BLaER1 (cell line): ENCODE results near the gene SYDE2.
"Not testable (repeated sequence)": the region's sequence is repeated elsewhere in the genome, so short reads cannot be mapped to it uniquely, and the experiment has no call there.

Source experiments
- H3K27ac ChIP-seq: shearing (Covaris generic); formaldehyde crosslinking; 2 replicates; pipeline ENCODE4 v1.8.1; 2022
- H3K27me3 ChIP-seq: shearing (Covaris generic); formaldehyde crosslinking; 2 replicates; pipeline ENCODE4 v1.8.1; 2022
- H3K36me3 ChIP-seq: shearing (Covaris generic); formaldehyde crosslinking; 2 replicates; pipeline ENCODE4 v1.8.1; 2022
- H3K4me1 ChIP-seq: shearing (Covaris generic); formaldehyde crosslinking; 2 replicates; pipeline ENCODE4 v1.8.1; 2022
- H3K4me2 ChIP-seq: shearing (Covaris generic); formaldehyde crosslinking; 2 replicates; pipeline ENCODE4 v1.8.1; 2022
- H3K4me3 ChIP-seq: shearing (Covaris generic); formaldehyde crosslinking; 2 replicates; pipeline ENCODE4 v1.8.1; 2022
- H3K9ac ChIP-seq: shearing (Covaris generic); formaldehyde crosslinking; 2 replicates; pipeline ENCODE4 v1.8.1; 2022
- H3K9me3 ChIP-seq: shearing (Covaris generic); formaldehyde crosslinking; 2 replicates; pipeline ENCODE4 v1.8.1; 2022
- H4K20me1 ChIP-seq: shearing (Covaris generic); formaldehyde crosslinking; 2 replicates; pipeline ENCODE4 v1.8.1; 2022
- Cebpa-rat ChIP-seq: shearing (Covaris generic); IDR thresholded peaks from 2 replicates; pipeline ENCODE4 v1.8.1; 2022

SYDE2 gene

DNA sequence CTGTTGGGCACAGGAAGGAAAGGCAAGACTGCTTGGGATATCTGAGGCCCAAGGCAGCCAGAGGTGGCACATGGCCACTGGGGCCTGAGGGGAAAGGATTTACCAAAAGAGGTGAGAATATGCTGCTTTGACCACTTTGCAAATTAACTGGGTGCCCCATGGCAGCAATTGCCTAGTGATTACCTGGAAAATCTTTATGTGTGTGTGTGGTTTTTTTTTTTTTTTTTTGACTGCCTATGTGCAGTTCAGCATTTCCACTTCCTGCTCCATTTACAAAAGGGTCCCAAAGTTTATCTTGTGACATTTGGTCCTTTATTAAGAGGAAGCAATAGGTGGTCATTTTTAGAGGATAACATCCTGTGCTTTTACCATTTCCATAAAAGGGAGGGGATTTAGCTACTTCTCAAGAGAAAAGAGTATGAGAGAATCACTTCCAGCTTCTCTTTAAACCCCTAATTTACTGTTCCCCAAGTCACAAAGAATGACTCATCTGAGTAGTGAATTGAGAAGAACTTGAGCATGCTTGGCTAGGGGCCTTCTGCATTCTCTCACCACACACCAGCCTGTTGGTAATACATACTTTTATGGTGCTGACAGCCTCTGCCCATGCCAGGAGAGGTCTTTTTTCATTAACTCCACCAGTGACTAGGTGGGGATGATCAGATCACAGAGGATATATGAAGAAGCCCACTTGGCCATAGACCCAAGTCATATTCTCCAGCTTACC is 52.1 kb downstream of the SYDE2 start:
- H3K27me3 ChIP-seq: no peaks in the 10 kb centered on the region
- no peak overlapping the region for H3K9ac ChIP-seq
- H3K4me1 ChIP-seq: no peaks in the 10 kb centered on the region
- H3K4me2 ChIP-seq: no peak overlapping the region
- H3K36me3 ChIP-seq: no peaks in the 10 kb centered on the region
- no peak overlapping the region for H3K4me3 ChIP-seq
- no peak for TF ChIP-seq Cebpa-rat
- H3K27ac ChIP-seq: no peak overlapping the region
- no peaks in the 10 kb centered on the region for H4K20me1 ChIP-seq
- H3K9me3 ChIP-seq: no peaks in the 10 kb centered on the region

DNA sequence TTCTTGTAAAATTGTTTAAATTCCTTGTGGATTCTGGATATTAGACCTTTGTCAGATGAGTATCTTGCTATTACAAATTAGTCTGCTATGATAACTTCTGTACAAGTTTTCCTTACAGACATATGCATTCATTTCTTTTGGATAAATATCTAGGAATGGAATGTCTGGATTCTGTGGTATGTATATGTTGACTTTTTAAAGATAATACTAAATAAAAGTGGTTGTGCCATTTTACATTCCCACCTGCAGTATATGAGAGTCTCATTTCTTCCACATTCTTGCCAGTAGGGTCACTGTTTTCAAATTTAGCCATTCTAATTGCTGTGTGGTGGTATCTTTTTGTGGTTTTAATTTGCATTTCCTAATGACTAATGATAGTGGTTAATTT is 53.9 kb downstream of the SYDE2 start:
- Histone ChIP-seq H3K4me1 (no peaks in the 10 kb centered on the region), H3K9me3 (no peaks in the 10 kb centered on the region), H3K36me3 (no peaks in the 10 kb centered on the region), H3K9ac (no peak overlapping the region), H3K4me3 (no peak overlapping the region), H3K27ac (no peak overlapping the region), H4K20me1 (no peaks in the 10 kb centered on the region), H3K4me2 (no peak overlapping the region), H3K27me3 (no peaks in the 10 kb centered on the region)
- no peak for TF ChIP-seq Cebpa-rat

DNA sequence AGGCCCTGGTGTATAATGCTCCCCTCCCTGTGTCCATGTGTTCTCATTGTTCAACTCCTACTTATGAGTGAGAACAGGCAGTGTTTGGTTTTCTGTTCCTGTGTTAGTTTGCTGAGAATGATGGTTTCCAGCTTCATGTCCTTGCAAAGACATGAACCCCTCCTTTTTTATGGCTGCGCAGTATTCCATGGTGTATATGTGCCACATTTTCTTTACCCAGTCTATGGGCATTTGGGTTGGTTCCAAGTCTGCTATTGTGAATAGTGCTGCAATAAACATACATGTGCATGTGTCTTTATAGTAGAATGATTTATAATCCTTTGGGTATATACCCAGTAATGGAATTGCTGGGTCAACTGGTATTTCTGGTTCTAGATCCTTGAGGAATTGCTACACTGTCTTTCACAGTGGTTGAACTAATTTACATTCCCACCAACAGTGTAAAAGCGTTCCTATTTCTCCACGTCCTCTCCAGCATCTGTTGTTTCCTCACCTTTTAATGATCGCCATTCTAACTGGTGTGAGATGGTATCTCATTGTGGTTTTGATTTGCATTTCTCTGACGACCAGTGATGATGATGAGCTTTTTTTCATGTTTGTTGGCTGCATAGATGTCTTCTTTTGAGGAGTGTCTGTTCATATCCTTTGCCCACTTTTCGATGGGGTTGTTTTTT is 54.4 kb downstream of the SYDE2 start:
- not testable (repeated sequence) for H3K27me3 ChIP-seq, H3K36me3 ChIP-seq, H3K9me3 ChIP-seq, H3K4me3 ChIP-seq, H3K9ac ChIP-seq, H3K27ac ChIP-seq, H3K4me1 ChIP-seq, H4K20me1 ChIP-seq, H3K4me2 ChIP-seq

DNA sequence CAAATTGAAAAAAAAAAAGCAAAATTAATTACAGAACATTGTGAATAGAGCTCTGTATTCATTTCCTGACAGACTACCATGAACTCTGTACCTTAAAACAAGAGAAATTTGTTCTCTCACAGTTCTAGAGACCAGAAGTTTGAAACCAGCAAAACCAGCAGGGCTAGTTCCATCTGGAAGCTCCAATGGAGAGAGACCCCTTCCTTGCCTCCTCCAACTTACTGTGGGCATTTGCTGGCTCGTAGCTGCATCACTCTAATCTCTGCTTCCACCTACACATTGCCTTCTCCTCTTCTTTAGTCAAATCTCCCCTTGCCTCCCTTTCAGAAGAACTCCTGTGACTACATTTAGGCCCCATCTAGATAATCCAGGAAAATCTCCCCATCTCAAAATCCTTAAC is 56.5 kb downstream of the SYDE2 start:
- Histone ChIP-seq H4K20me1 (no peaks in the 10 kb centered on the region), H3K27me3 (no peaks in the 10 kb centered on the region), H3K27ac (no peak overlapping the region), H3K4me2 (no peak overlapping the region), H3K4me1 (no peaks in the 10 kb centered on the region), H3K9ac (no peak overlapping the region), H3K36me3 (no peaks in the 10 kb centered on the region), H3K4me3 (no peak overlapping the region), H3K9me3 (no peaks in the 10 kb centered on the region)
- no peak for TF ChIP-seq Cebpa-rat

DNA sequence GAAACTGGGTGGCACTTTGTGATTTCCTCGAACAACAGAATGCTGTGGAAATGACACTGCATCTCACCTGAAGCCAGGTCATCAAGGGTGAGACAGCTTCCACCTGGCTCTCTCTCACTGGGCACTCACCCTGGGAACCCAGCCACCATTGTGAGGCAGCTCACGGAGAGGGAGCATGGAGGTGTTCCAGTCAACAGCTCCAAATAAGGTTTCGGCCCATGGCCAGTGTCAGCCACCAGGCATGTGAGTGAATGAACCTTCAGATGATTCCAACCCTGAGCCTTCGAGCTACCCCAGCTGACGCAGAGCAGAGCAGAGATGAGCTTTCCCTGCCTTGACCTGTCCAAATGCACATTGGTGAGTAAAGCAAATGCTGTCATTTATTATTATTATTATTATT is 58.1 kb downstream of the SYDE2 start:
- Histone ChIP-seq H3K36me3 (no peaks in the 10 kb centered on the region), H3K9ac (no peak overlapping the region), H3K27me3 (no peaks in the 10 kb centered on the region), H3K27ac (no peak overlapping the region), H4K20me1 (no peaks in the 10 kb centered on the region), H3K4me1 (no peaks in the 10 kb centered on the region), H3K9me3 (no peaks in the 10 kb centered on the region), H3K4me3 (no peak overlapping the region), H3K4me2 (no peak overlapping the region)
- TF ChIP-seq Cebpa-rat: no peak

DNA sequence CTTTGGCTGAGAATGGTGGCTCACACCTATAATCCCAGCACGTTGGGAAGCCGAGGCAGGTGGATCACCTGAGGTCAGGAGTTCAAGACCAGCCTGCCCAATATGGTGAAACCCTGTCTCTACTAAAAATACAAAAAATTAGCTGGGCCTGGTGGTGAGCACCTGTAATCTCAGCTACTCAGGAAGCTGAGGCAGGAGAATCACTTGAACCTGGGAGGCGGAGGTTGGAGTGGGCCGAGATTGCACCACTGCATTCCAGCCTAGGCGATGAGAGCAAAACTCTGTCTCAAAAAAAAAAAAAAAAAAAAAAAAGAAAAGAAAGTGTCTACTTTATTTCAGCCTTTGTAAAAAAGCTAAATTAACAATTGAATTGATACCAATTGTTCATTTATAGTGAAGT is 62.4 kb downstream of the SYDE2 start:
- H4K20me1 ChIP-seq, H3K27ac ChIP-seq: not testable (repeated sequence)

DNA sequence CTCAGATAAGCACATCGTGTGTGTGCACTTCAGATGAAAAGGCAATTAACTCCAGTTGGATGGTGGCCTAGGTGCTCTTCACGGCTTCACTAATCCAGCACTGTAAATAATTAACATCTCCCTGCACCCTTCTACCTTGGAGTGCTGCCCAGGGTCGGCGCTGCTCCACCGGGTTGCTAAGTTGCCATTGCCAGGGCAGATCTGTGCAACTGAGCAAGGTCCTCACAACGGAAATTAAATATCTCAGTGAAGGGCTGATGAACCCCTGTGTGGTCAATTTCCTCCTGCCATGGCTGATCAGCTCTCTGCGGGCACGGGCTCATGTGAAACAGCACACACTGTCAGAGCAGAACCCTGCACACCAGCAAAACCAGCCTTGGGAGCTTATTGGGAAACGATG is 63.2 kb downstream of the SYDE2 start:
- Histone ChIP-seq H3K9ac (no peak overlapping the region), H3K4me2 (no peak overlapping the region), H3K4me1 (no peaks in the 10 kb centered on the region), H4K20me1 (no peaks in the 10 kb centered on the region), H3K27me3 (no peaks in the 10 kb centered on the region), H3K27ac (no peak overlapping the region), H3K4me3 (no peak overlapping the region), H3K9me3 (no peaks in the 10 kb centered on the region), H3K36me3 (no peaks in the 10 kb centered on the region)
- TF ChIP-seq Cebpa-rat: no peak

More for the DNA sequence above, 62.4 kb downstream of the SYDE2 start:
- H3K4me2 ChIP-seq, H3K4me1 ChIP-seq, H3K9ac ChIP-seq, H3K36me3 ChIP-seq, H3K4me3 ChIP-seq, H3K9me3 ChIP-seq, H3K27me3 ChIP-seq: not testable (repeated sequence)

DNA sequence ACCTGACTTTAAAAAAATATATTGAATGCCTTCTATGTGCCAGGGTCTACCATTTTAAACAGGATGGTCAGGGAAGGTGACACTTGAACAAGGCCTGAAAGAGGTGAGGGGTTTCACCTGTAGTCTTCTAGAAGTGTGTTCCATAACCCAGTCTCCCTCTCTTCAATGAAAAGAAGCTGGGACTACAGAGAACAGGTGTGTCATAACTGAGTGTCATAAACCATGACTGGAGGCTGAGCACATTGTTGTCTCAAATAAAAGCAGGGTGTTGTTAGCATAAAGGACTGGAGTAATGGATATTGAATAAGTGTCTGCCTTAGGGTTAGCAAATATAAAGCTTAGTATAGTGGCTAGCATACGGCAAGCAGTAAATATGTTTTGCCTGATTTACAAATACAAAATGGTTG is 65.4 kb downstream of the SYDE2 start:
- Histone ChIP-seq H3K9ac (no peak overlapping the region), H3K4me3 (no peak overlapping the region), H3K4me2 (no peak overlapping the region), H3K36me3 (no peaks in the 10 kb centered on the region), H3K4me1 (no peaks in the 10 kb centered on the region), H3K27me3 (no peaks in the 10 kb centered on the region), H3K27ac (no peak overlapping the region), H3K9me3 (no peaks in the 10 kb centered on the region), H4K20me1 (no peaks in the 10 kb centered on the region)
- no peak for TF ChIP-seq Cebpa-rat

DNA sequence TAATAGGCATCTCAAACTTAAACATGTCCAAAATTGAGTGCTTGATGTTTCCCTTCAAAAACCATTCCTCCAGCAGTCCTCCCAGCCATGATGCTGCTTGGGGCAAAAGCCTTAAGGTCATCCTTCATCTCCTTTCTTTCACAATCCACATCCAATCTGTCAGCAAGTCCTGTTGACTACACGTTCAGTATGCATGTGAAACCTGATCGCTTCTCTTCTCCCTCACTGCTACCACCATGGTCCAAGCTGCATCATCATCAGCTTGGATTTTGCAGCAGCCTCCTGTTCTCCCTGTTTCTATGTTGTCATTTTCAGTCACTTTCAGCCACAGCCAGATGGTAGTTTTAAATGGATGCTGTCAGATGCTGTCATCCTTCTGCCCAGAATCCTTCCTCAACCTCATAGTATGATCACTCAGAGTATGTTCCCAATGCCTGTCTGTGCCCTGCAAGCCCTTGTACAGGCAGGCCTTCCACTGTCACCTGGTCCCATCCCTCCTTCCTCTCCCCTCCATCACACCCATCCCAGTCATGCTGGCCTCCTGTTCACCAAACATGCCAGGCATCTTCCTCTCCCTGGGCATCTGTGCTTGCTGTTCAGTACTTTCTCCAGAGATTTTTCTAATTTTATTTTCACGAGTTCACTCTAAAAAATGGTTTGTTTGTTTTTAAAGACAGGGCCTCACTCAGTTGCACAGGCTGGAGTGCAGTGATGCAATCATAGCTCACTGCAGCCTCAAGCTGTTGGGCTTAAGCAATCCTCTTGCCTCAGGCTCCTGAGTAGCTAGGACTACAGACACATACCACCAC is 66.0 kb downstream of the SYDE2 start:
- H3K9me3 ChIP-seq: no peaks in the 10 kb centered on the region
- no peak overlapping the region for H3K4me3 ChIP-seq
- no peak overlapping the region for H3K4me2 ChIP-seq
- H4K20me1 ChIP-seq: no peaks in the 10 kb centered on the region
- H3K27me3 ChIP-seq: no peaks in the 10 kb centered on the region
- H3K9ac ChIP-seq: no peak overlapping the region
- H3K4me1 ChIP-seq: no peaks in the 10 kb centered on the region
- no peak for TF ChIP-seq Cebpa-rat
- no peaks in the 10 kb centered on the region for H3K36me3 ChIP-seq
- H3K27ac ChIP-seq: no peak overlapping the region

DNA sequence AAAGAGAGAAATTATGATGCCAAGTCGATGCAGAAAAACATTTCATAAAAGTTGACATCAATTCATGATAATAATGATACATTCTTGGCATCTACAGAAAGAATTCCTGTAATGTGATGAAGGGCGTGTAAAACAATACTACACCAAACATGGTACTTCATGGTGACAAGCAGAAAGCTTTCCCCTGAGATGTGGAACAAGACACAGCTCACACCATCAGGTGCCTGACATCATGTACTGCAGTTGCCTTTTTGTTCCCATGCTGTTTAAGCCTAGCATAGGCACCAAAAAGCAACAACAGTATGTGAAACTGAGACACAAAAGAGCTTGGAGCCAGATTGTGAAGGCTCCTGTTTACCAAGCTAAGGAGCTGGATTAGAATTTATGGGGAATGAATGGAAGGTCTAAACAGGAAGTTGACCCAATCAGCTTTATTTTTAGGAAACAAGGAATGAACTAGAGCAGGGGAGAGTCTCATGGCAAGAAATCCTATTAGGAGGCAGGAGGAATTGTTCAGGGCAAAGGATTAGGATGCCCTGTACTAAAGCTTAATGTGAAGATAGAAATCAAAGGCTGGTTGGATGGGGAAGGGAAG is 67.2 kb downstream of the SYDE2 start:
- no peaks in the 10 kb centered on the region for H3K27me3 ChIP-seq
- H3K27ac ChIP-seq: no peak overlapping the region
- no peak overlapping the region for H3K4me2 ChIP-seq
- no peaks in the 10 kb centered on the region for H4K20me1 ChIP-seq
- H3K4me3 ChIP-seq: no peak overlapping the region
- H3K9me3 ChIP-seq: no peaks in the 10 kb centered on the region
- no peak overlapping the region for H3K9ac ChIP-seq
- no peaks in the 10 kb centered on the region for H3K36me3 ChIP-seq
- no peaks in the 10 kb centered on the region for H3K4me1 ChIP-seq
- TF ChIP-seq Cebpa-rat: no peak
